ENCODE measurements around the gene PRDM5. TPM values are rescaled to one million over a fixed set of nuclear protein-coding genes. Genes with fewer than 3 reads are reported as not detected.

PRDM5 gene
- total and polyA plus RNA-seq, 2 experiments from 2014 or later, result 8.7 to 12.6 TPM

DNA sequence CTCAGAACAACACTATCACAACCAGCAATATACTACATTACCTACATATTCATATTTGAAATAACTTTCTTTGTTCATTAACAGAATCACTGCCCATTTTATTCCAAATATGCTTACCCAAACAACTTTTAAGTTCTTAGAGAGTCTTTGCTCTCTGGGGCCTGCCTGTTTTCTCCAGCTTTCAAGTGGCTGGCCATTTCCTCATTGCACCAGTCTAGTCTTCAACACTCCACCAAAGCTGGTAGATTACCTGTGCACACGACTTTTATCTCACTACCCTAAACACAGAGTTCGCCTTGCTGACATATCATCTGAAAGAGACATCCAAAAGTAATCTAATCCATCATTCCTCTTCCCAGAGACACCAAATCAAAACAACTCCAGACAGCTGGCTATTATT is 66.2 kb downstream of the PRDM5 start:
- DNase-seq, result no peak
- no peaks in the 10 kb centered on the region for H3K9me2 ChIP-seq (ENCODE audit: insufficient read depth)
- no peaks in the 10 kb centered on the region for H3K79me2 ChIP-seq (ENCODE audit: insufficient read depth)
- H2AFZ ChIP-seq, result no peak overlapping the region
- 93 to 94% methylated on average over 2 of the region's 2 CpGs for WGBS, 2 experiments (ENCODE audit: low coverage in 1 of 2, low lambda C conversion rate in 2 of 2, missing lambda C conversion rate in 2 of 2)
- no peaks in the 10 kb centered on the region for H3K36me3 ChIP-seq (ENCODE audit: low read depth)
- H3K27me3 ChIP-seq (replicated peaks; ENCODE audit: insufficient read depth), result no peaks in the 10 kb centered on the region
- no peak for TF ChIP-seq EZH2phosphoT487 (IDR thresholded peaks at IDR 0.05; ENCODE audit: insufficient read depth, low read depth)
- no peak for TF ChIP-seq EZH2 (IDR thresholded peaks at IDR 0.05; ENCODE audit: insufficient read depth, poor library complexity, severe bottlenecking)
- peaks cover 26% of the 10 kb centered on the region for H3F3A ChIP-seq (ENCODE audit: insufficient read depth)
- H4K20me1 ChIP-seq (ENCODE audit: insufficient read depth), result no peaks in the 10 kb centered on the region
- H3K4me2 ChIP-seq (ENCODE audit: unreplicated experiment), result no peak overlapping the region
- in situ Hi-C loops (cut with MboI), result no loop called here
- no peak overlapping the region for H3K9ac ChIP-seq
- H3K4me1 ChIP-seq (ENCODE audit: insufficient read depth), result peaks cover 37% of the 10 kb centered on the region
- no peak overlapping the region for H3K4me3 ChIP-seq
- no peak overlapping the region for H3K27ac ChIP-seq
- H3K9me3 ChIP-seq (ENCODE audit: low read depth), result no peaks in the 10 kb centered on the region

DNA sequence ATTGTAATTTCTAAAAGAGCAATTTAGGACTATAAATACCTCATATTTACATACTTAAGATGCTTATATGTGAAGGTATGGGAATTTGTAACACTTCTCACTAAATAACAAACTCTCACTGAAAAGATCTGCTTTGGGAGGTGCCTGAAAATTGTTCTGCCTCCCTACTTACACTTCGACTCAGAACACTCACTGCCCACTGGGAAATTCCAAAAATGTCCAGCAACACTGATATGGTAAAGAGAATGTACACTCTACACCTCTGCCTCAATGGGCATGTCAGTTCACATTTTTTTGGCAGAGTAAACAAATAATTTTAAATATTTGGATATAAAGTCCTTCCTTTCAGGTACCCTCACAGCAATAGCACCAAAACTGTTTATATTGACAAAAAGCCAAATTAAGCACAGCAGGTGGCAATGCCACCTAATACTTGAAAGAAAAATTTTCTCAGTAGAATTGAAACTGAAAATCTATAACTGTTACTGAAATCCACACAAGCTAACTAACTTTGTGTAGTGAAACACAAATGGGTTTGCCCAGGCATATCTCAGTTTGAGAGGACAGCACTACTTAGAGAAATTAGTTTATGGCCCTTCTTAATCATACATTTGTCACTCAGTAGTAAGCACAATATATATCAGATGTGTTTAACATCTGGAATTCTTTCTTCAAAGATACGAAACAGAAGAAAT is 67.1 kb downstream of the PRDM5 start:
- Histone ChIP-seq H3K4me2 (ENCODE audit: unreplicated experiment) (no peak overlapping the region), H3K27me3 (replicated peaks; ENCODE audit: insufficient read depth) (no peaks in the 10 kb centered on the region), H3K4me1 (ENCODE audit: insufficient read depth) (peaks cover 39% of the 10 kb centered on the region), H3K4me3 (no peak overlapping the region), H3K9ac (no peak overlapping the region), H3K79me2 (ENCODE audit: insufficient read depth) (no peaks in the 10 kb centered on the region), H3K36me3 (ENCODE audit: low read depth) (peaks cover 4% of the 10 kb centered on the region; the same call in 1 of the 2 replicates), H3F3A (ENCODE audit: insufficient read depth) (peaks cover 34% of the 10 kb centered on the region), H3K9me2 (ENCODE audit: insufficient read depth) (no peaks in the 10 kb centered on the region), H4K20me1 (ENCODE audit: insufficient read depth) (no peaks in the 10 kb centered on the region), H3K27ac (no peak overlapping the region), H2AFZ (no peak overlapping the region), H3K9me3 (ENCODE audit: low read depth) (no peaks in the 10 kb centered on the region)
- 86 to 96% methylated on average over 2 of the region's 2 CpGs for WGBS, 2 experiments (ENCODE audit: low coverage in 1 of 2, low lambda C conversion rate in 2 of 2, missing lambda C conversion rate in 2 of 2)
- in situ Hi-C loops (cut with MboI), result no loop called here
- no peak for DNase-seq
- TF ChIP-seq EZH2 (IDR thresholded peaks at IDR 0.05; ENCODE audit: insufficient read depth, poor library complexity, severe bottlenecking), result no peak
- no peak for TF ChIP-seq EZH2phosphoT487 (IDR thresholded peaks at IDR 0.05; ENCODE audit: insufficient read depth, low read depth)

DNA sequence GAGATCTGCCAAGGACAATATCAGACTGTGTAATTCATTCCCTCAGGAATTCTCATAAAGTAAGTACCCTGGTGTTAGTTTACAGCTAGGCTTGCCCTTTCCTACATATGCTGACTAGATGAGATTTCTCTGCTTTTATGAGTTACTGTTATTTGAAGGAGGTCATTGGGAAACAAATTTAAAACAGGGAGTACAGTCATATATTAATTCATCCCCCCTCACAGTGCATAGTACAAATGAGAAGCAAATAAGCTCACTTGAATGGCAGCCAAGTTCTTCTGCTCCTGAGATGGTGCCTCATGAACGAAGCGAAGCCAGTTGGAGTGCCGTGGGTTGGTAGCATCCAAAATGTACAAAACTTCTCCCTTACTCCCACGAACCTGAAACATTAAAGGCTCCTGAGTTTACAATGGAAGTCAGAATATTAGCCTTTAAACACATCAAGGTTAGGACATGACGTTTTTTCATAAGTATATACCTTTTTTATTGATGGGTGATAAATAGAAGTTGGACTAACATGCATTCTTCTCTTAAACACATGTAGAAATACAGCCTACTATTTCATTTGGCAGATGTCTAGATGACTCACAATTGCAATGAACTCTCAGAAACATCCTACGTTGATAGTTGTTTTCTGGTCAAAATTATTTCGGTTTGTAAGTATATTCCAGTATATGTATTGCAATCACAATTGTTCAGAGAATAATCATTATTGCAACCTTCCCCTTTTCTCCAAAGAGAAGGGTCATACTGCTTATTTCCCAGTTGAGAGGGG is 69.2 kb downstream of the PRDM5 start:
- Histone ChIP-seq H3K4me1 (ENCODE audit: insufficient read depth) (peaks cover 52% of the 10 kb centered on the region), H3K79me2 (ENCODE audit: insufficient read depth) (no peaks in the 10 kb centered on the region), H3K4me2 (ENCODE audit: unreplicated experiment) (peak overlapping the region; percentile 80), H4K20me1 (ENCODE audit: insufficient read depth) (no peaks in the 10 kb centered on the region), H3K9me3 (ENCODE audit: low read depth) (no peaks in the 10 kb centered on the region), H3K27me3 (replicated peaks; ENCODE audit: insufficient read depth) (no peaks in the 10 kb centered on the region), H3K27ac (peak overlapping the region; percentile 50), H3K4me3 (peak overlapping the region; percentile 62), H3K36me3 (ENCODE audit: low read depth) (peaks cover 4% of the 10 kb centered on the region; the same call in 1 of the 2 replicates), H3F3A (ENCODE audit: insufficient read depth) (peaks cover 54% of the 10 kb centered on the region), H3K9ac (no peak overlapping the region; the same call in 1 of the 2 replicates), H3K9me2 (ENCODE audit: insufficient read depth) (no peaks in the 10 kb centered on the region), H2AFZ (peak overlapping the region; percentile 61)
- TF ChIP-seq EZH2 (IDR thresholded peaks at IDR 0.05; ENCODE audit: insufficient read depth, poor library complexity, severe bottlenecking) (no peak), EZH2phosphoT487 (IDR thresholded peaks at IDR 0.05; ENCODE audit: insufficient read depth, low read depth) (no peak)
- in situ Hi-C loops (cut with MboI), result no loop called here
- 2 to 7% methylated on average over 7 of the region's 7 CpGs for WGBS, 2 experiments (ENCODE audit: low coverage in 1 of 2, low lambda C conversion rate in 2 of 2, missing lambda C conversion rate in 2 of 2)
- peak; percentile 84 for DNase-seq

DNA sequence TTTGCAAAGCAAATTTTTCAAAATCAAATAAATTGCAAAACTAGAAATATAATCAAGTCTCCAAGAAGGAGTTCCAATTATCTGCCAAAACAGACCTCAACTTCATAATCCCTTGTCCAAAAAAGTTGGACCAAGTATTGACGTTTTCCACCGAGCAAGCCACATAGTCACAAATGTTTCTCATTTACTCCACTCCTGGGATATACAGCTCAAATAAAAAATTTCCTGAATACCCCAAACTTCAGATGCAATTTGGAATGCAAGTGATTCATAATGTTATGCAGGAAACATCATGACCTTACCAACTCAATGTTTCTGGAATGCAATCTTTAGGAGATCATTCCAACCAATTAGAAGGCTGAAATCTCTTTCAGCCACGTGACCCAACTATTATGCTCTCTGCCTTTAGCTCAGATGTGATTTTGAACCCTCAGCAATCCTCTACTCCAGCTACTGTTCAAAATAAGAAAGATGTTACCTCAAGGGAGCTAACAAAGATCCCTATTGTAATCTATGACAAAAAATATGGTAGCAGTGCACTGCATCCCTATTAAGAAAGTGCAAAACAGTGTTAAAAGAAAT is 72.4 kb downstream of the PRDM5 start:
- TF ChIP-seq EZH2phosphoT487 (IDR thresholded peaks at IDR 0.05; ENCODE audit: insufficient read depth, low read depth) (no peak), EZH2 (IDR thresholded peaks at IDR 0.05; ENCODE audit: insufficient read depth, poor library complexity, severe bottlenecking) (no peak)
- 0% methylated on average over 3 of the region's 3 CpGs for WGBS, 2 experiments (ENCODE audit: low coverage in 1 of 2, low lambda C conversion rate in 2 of 2, missing lambda C conversion rate in 2 of 2)
- Histone ChIP-seq H2AFZ (peak overlapping the region; percentile 53), H3K4me3 (peak overlapping the region; percentile 47), H4K20me1 (ENCODE audit: insufficient read depth) (no peaks in the 10 kb centered on the region), H3F3A (ENCODE audit: insufficient read depth) (peaks cover 54% of the 10 kb centered on the region), H3K9me2 (ENCODE audit: insufficient read depth) (no peaks in the 10 kb centered on the region), H3K4me2 (ENCODE audit: unreplicated experiment) (peak overlapping the region; percentile 83), H3K27me3 (replicated peaks; ENCODE audit: insufficient read depth) (no peaks in the 10 kb centered on the region), H3K9me3 (ENCODE audit: low read depth) (no peaks in the 10 kb centered on the region), H3K36me3 (ENCODE audit: low read depth) (peaks cover 4% of the 10 kb centered on the region; the same call in 1 of the 2 replicates), H3K9ac (no peak overlapping the region; the same call in 1 of the 2 replicates), H3K27ac (peak overlapping the region; percentile 62), H3K79me2 (ENCODE audit: insufficient read depth) (no peaks in the 10 kb centered on the region), H3K4me1 (ENCODE audit: insufficient read depth) (peaks cover 39% of the 10 kb centered on the region)
- peak; percentile 59 for DNase-seq
- in situ Hi-C loops (cut with MboI), result no loop called here

Data from GM23248 (cell line).